Pancreas (tissue), 10 donors: ENCODE measurements around the gene SLC5A9. TPM values are rescaled to one million over a fixed set of nuclear protein-coding genes. Genes with fewer than 3 reads are reported as not detected.

Experiments
- ATAC-seq, 4 donors: fragments of 200-7000 bp; cut with Tn5 transposase; one replicate each; pipeline versions ENCODE4 v1.8.0 to v1.9.1; 2020; ENCODE audit warnings: mild to moderate bottlenecking in 4 of 4, moderate library complexity in 4 of 4
- DNase-seq, 6 donors: peaks; one replicate each; pipeline ENCODE4 v3.0.0-alpha.2; 2020
- FAIRE-seq: peaks from 2 replicates; lab custom pipeline; 2012; peaks lifted over from hg19 to GRCh38; lab: Jason Lieb, UNC
- H3K27ac ChIP-seq, 4 donors: fragments of 200-600 bp; sonication (generic); 1 replicate in 3 of 4; 2 replicates in 1 of 4; pipeline versions ENCODE4 v1.5.0 to v1.8.0; 2020
- H3K27me3 ChIP-seq, 4 donors: fragments of 200-600 bp; one replicate each; pipeline ENCODE4 v1.8.0; 2021
- H3K36me3 ChIP-seq, 3 donors: fragments of 200-600 bp; sonication (generic) in 1 of 3; one replicate each; pipeline versions ENCODE4 v1.5.0 to v1.8.0; 2020 to 2021
- H3K4me1 ChIP-seq, 3 donors: fragments of 200-600 bp; one replicate each; pipeline ENCODE4 v1.8.0; 2021
- H3K4me3 ChIP-seq, 4 donors: fragments of 200-600 bp; sonication (generic) in 2 of 4; one replicate each; pipeline versions ENCODE4 v1.5.0 to v1.8.0; 2020 to 2021
- H3K9me3 ChIP-seq, 4 donors: fragments of 200-600 bp; one replicate each; pipeline ENCODE4 v1.8.0; 2021
- CTCF ChIP-seq, 4 donors: fragments of 200-600 bp; sonication (generic) in 3 of 4; IDR thresholded peaks; one replicate each; pipeline versions ENCODE4 v1.5.0 to v1.8.0; 2021; ENCODE audit warnings: antibody characterized with exemption in 4 of 4
- WGBS, 2 donors: extraction: QIAGEN DNeasy Blood & Tissue Kit; methylation state at CpG; one replicate each; pipeline ENCODE4 v1.1.7; 2013; 5-methylcytosine and 5-hydroxymethylcytosine counted together
- intact Hi-C, 3 donors: fragments of 100-400 bp; cut with DNase I; formaldehyde crosslinking; loops; one replicate each; pipeline versions ENCODE4 v1.11.1 to v1.14.2; 2022
- polyA plus RNA-seq, 2 donors: library from polyadenylated mRNA; stranded (reverse); fragments of 200-250 nt; gene quantifications; one replicate each; pipeline ENCODE4 v1.2.3, GENCODE V29; 2013
- total RNA-seq, 6 donors: library from RNA; stranded (reverse); fragmentation: NEBNext Ultra II Directional in 4 of 6; extraction: Animal tissue kit (Norgen Biotek cat#: 25700) in 4 of 6; gene quantifications; one replicate each; pipeline versions ENCODE4 v1.2.1 to v1.2.4, GENCODE V29; 2021 to 2023
- donor health status: healthy with polysubstance abuse.
- donor health status: DM: no; HTN: no; CAD: no; lungs with moderate emphysema.
- donor health status: DM: no; HTN: no; CAD: no.
- donor health status: control.
- donor health status: control.
- donor health status: Bipolar disorder and iron deficiency.
- donor health status: DM: yes; HTN: yes; CAD: no.
- donor health status: DM: no; HTN: no; CAD: no.
- donor health status: DM: no; HTN: no; CAD: no.
- donor health status: DM: yes; HTN: yes; CAD: no.

Gene SLC5A9
- total and polyA plus RNA-seq, 8 donors, result 1.4 to 20.9 (median 4.6) TPM

GRCh38 chr1:48196237-48196636 is 26.3 kb upstream of the SLC5A9 start:
- H3K9me3 ChIP-seq, result no peaks in the 10 kb centered on the region
- H3K27ac ChIP-seq, result no peak overlapping the region
- no peaks in the 10 kb centered on the region for H3K27me3 ChIP-seq
- no peaks in the 10 kb centered on the region for H3K4me1 ChIP-seq
- H3K4me3 ChIP-seq, result no peak overlapping the region
- ATAC-seq, result peak in 1 of 4 donors; percentile 36
- intact Hi-C loops, result no loop called here
- FAIRE-seq, result no peak
- no peaks in the 10 kb centered on the region for H3K36me3 ChIP-seq
- 70 to 87% methylated on average over 4 to 6 of the region's 7 CpGs for WGBS, 2 donors
- DNase-seq, result no peak
- no peak for TF ChIP-seq CTCF (IDR thresholded peaks at IDR 0.05)

DNA sequence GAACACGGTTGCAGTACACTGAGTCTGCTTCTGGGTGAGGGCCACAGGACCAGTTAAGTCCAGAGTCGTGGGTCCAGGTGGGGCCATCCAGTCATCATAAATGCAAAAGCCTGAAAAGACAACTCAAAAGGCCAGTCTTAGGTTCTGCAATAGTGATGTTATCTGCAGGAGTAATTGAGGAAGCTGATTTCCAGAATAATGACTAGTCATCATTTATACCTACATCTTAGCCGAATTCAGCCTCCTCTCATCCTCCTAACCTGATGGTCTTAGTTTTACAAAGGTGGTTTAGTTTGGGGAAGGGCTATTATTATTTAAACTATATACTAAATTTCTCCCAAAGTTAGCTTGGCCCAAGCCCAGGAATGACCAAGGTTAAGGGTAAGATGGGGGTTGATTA is 23.5 kb upstream of the SLC5A9 start:
- Histone ChIP-seq H3K4me1 (no peaks in the 10 kb centered on the region), H3K27me3 (no peaks in the 10 kb centered on the region), H3K4me3 (no peak overlapping the region), H3K9me3 (no peaks in the 10 kb centered on the region), H3K36me3 (no peaks in the 10 kb centered on the region), H3K27ac (no peak overlapping the region)
- intact Hi-C loops, result no loop called here
- DNase-seq (no peak), FAIRE-seq (no peak), ATAC-seq (no peak)
- no peak for TF ChIP-seq CTCF (IDR thresholded peaks at IDR 0.05)
- 43 to 55% methylated on average over 3 of the region's 3 CpGs for WGBS, 2 donors

- Histone ChIP-seq H3K4me3 (no peak overlapping the region), H3K27ac (no peak overlapping the region), H3K27me3 (no peaks in the 10 kb centered on the region), H3K9me3 (no peaks in the 10 kb centered on the region), H3K36me3 (no peaks in the 10 kb centered on the region), H3K4me1 (no peaks in the 10 kb centered on the region)
- WGBS, 2 donors, result 30 to 36% methylated on average over 3 of the region's 3 CpGs
- ATAC-seq (no peak), DNase-seq (no peak), FAIRE-seq (no peak)
- intact Hi-C loops, result loop anchor here in 2 of 3 donors (5.0 to 10.0 kb wide), 2 partner anchors 93 to 96 kb away; no protein-coding TSS in a partner anchor
- no peak for TF ChIP-seq CTCF (IDR thresholded peaks at IDR 0.05)
These were observed 22.2 kb upstream of the SLC5A9 start for GRCh38 chr1:48200166-48200900.

- no peaks in the 10 kb centered on the region for H3K36me3 ChIP-seq
- H3K27ac ChIP-seq, result no peak overlapping the region
- H3K27me3 ChIP-seq, result no peaks in the 10 kb centered on the region
- intact Hi-C loops, result loop anchor here in 2 of 3 donors (5.0 to 10.0 kb wide), 2 partner anchors 95 to 97 kb away; no protein-coding TSS in a partner anchor
- FAIRE-seq (peak; percentile 79), DNase-seq (peak in 5 of 6 donors; percentile 45 to 86 (median 66)), ATAC-seq (peak; percentile 83 to 95 (median 89))
- no peaks in the 10 kb centered on the region for H3K9me3 ChIP-seq
- TF ChIP-seq CTCF (IDR thresholded peaks at IDR 0.05), result peak; percentile 49 to 67 (median 59)
- H3K4me3 ChIP-seq, result no peak overlapping the region
- WGBS, 2 donors, result 8 to 10% methylated on average over 7 of the region's 7 CpGs
- no peaks in the 10 kb centered on the region for H3K4me1 ChIP-seq
These were observed 20.3 kb upstream of the SLC5A9 start for GRCh38 chr1:48202030-48202752.
